ENCODE results near the gene BMP8A. TPM values are rescaled to one million over a fixed set of nuclear protein-coding genes. Genes with fewer than 3 reads are reported as not detected.
"Not testable (repeated sequence)": the region's sequence is repeated elsewhere in the genome, so short reads cannot be mapped to it uniquely, and the experiment has no call there.

Gene BMP8A
- total RNA-seq, 1 donor from 2014 or later, result 0.29 TPM

DNA sequence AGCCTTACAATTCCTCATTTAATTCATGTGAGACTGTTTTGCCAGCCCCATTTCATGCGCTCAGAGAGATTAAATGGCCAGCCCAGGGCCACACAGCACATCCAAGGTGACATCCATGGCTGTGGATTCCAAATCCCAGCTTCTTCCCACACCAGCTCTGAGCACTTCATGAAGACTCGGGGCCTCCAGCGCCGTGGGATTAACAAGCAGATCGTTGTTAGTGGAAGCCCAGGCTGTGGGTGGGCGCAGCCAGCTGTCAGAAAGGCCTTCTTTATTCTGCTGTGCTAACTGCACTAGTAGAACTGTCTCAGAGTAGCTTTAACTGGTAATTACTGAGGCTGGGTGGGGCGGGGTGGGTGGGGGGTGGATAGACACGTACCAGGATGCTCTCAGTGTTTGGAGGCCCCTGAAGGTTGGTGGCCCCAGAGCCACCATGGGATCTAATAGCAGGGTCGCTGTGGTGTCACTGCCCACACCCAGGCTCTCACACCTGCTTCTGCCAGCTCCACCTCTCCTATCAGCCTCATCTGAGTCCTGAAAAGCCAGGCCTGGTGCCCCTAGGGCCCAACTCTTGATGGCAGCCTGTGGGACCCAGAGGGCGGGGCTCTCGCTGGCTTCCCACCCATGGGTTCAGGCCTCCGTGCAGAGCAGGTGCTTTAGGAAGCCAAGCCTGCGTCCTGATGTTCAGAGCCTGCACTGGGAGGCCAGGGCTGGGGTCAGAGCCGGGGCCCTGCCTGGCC, 3.4 kb downstream of the BMP8A start:
- no peak for DNase-seq
- no peak for ATAC-seq

DNA sequence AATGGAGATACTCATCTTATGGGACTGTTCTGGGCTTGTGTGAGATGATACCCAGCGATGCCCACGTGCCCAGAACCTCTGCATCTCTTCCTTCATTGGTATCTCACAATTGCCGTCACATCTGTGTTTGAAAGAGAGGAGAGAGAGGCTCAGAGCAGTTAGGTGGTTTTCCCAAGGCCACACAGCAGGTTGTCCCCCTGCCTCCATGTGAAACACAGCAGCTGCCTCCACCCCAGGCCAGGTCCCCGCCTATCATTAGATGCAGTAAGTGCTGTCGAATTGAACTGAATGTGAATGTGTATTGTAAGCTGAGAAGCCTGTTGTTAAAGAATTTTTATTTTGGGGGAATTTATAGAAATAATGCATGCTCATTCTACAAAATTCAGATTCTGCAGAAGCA, 5.1 kb downstream of the BMP8A start:
- H3K36me3 ChIP-seq; ATAC-seq; intact Hi-C loops (cut with DNase I); DNase-seq; H3K9me3 ChIP-seq; H3K4me3 ChIP-seq; H3K4me1 ChIP-seq; H3K27ac ChIP-seq: not testable (repeated sequence)
- peaks cover 19% of the 10 kb centered on the region for H3K27me3 ChIP-seq

More for the DNA sequence above, 3.4 kb downstream of the BMP8A start:
- intact Hi-C loops (cut with DNase I), result no loop called here
- Histone ChIP-seq H3K4me1 (peaks cover 6% of the 10 kb centered on the region), H3K27ac (no peak overlapping the region), H3K27me3 (peaks cover 19% of the 10 kb centered on the region), H3K9me3 (no peaks in the 10 kb centered on the region), H3K4me3 (no peak overlapping the region), H3K36me3 (no peaks in the 10 kb centered on the region)
- TF ChIP-seq CTCF (IDR thresholded peaks at IDR 0.05), result no peak

GRCh38 chr1:39497585-39497984, 6.1 kb downstream of the BMP8A start:
- ATAC-seq, result peak; percentile 16
- H3K4me1 ChIP-seq, result no peaks in the 10 kb centered on the region
- TF ChIP-seq CTCF (IDR thresholded peaks at IDR 0.05), result no peak
- DNase-seq, result no peak
- no peak overlapping the region for H3K27ac ChIP-seq
- H3K9me3 ChIP-seq, result no peaks in the 10 kb centered on the region
- intact Hi-C loops (cut with DNase I), result no loop called here
- H3K27me3 ChIP-seq, result peaks cover 14% of the 10 kb centered on the region
- H3K36me3 ChIP-seq, result no peaks in the 10 kb centered on the region
- H3K4me3 ChIP-seq, result no peak overlapping the region

DNA sequence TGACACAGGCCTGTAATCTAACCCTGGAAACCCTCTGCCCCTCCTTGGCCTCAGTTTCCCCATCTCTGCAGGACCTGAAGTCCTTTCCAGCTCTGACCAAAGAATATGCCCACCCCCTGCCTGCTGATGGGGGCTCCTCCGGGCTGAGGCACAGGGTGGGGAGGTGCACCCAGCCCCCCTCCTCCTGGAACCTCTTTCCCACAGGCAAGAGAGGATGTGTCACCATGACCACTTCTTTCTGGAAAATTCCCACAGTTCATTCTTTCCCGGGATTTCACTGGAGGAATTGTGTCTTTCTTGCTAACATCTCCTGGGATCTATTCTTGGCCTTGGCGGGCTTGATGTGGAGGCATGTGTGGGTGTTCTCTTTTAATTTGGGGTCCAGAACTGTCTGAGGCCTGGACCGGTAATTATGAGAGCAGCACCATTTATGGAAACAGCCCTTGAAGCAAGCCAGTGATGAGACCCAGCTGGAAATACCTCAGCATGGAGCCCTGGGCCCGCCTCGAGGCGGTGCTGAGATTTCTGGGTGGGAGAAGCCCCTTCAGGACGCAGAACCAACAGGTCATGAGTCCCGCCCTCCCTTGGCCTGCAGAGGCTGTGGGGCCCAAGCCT, 6.8 kb downstream of the BMP8A start:
- intact Hi-C loops (cut with DNase I), result not testable (repeated sequence)

DNA sequence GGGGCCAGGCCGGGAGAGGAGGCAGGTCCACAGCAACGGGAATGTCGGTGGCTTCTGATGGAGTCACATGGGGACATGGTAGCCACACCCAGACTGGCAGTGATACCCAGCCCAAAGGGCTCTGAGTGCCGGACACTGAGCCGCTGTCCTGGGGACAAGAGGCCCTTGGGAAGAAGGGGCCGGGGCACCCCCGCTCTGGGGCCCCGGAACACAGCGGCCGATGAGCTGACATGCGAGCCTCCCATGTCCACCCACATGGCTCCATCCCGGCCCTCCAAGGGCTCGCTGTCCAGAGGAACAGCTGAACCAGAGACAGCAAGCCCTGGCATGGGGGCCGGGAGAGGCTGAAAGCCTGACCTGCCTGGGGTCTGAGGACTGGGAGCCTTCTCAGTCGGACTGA, 7.4 kb downstream of the BMP8A start:
- intact Hi-C loops (cut with DNase I); ATAC-seq: not testable (repeated sequence)

More for the DNA sequence above, 6.8 kb downstream of the BMP8A start:
- H3K27ac ChIP-seq, H3K4me3 ChIP-seq, DNase-seq, H3K27me3 ChIP-seq, H3K36me3 ChIP-seq, ATAC-seq, H3K4me1 ChIP-seq, H3K9me3 ChIP-seq: not testable (repeated sequence)

DNA sequence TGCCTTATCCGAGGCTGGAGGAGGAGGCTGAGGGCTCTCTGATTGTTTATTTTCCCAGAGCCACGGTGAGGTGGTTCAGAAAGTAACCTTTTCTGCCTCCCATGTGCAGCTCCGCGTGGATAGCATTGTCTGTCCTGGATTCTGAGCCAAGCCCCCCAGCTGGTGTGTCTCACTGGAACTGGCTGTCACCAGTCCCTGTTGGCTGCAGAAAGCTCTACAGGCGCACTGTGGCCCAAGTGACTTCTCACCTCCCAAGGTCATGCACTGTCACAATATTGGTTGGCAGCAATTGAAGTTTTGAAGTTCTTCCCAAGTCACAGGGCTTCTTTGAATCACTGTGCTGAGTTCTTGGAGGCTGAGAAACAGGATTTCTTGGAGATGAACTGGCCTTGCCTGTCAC, 8.2 kb downstream of the BMP8A start:
- no peak for DNase-seq
- ATAC-seq, result peak; percentile 37
- TF ChIP-seq CTCF (IDR thresholded peaks at IDR 0.05), result no peak
- Histone ChIP-seq H3K9me3 (no peaks in the 10 kb centered on the region), H3K27me3 (no peaks in the 10 kb centered on the region), H3K4me3 (no peak overlapping the region), H3K4me1 (no peaks in the 10 kb centered on the region), H3K36me3 (no peaks in the 10 kb centered on the region), H3K27ac (no peak overlapping the region)
- intact Hi-C loops (cut with DNase I), result no loop called here

More for the DNA sequence above, 7.4 kb downstream of the BMP8A start:
- not testable (repeated sequence) for H3K36me3 ChIP-seq, H3K4me1 ChIP-seq, H3K27ac ChIP-seq, DNase-seq, H3K27me3 ChIP-seq, H3K9me3 ChIP-seq, H3K4me3 ChIP-seq

DNA sequence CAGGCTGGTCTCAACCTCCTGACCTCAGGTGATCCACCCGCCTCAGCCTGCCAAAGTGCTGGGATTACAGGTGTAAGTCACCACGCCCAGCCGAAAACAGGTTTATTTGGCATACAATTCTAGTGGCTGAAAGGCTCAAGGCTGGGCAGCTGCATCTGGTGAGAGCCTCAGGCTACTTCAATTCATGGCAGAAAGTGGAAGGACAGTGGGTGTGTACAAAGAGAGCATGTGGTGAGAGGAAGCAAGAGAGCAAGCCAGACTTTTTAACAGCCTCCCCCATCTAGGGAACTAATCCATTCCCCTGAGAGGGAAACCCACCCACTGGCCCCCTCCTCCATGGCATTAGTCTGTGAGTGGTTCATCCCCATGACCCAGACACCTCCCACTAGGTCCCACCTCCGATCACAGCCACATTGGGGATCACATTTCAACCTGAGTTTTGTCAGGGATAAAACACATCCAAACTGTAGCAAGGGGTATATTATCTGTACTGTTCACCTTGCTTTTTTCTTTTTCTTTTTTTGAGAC, 9.5 kb downstream of the BMP8A start:
- no peaks in the 10 kb centered on the region for H3K27me3 ChIP-seq
- intact Hi-C loops (cut with DNase I), result no loop called here
- no peak for DNase-seq

More for the DNA sequence above, 9.5 kb downstream of the BMP8A start:
- no peaks in the 10 kb centered on the region for H3K36me3 ChIP-seq
- no peaks in the 10 kb centered on the region for H3K4me1 ChIP-seq
- no peak for ATAC-seq
- H3K4me3 ChIP-seq, result no peak overlapping the region
- TF ChIP-seq CTCF (IDR thresholded peaks at IDR 0.05), result no peak
- no peaks in the 10 kb centered on the region for H3K9me3 ChIP-seq
- H3K27ac ChIP-seq, result no peak overlapping the region
